NCI-H2107 (cell line): ENCODE measurements around the gene MAPRE3.
"Not testable (repeated sequence)": the region's sequence is repeated elsewhere in the genome, so short reads cannot be mapped to it uniquely, and the experiment has no call there.

Experiments used
- DNase-seq: peaks from one replicate; lab custom pipeline; 2025; lab: John Stamatoyannopoulos, UW

Gene MAPRE3

DNA sequence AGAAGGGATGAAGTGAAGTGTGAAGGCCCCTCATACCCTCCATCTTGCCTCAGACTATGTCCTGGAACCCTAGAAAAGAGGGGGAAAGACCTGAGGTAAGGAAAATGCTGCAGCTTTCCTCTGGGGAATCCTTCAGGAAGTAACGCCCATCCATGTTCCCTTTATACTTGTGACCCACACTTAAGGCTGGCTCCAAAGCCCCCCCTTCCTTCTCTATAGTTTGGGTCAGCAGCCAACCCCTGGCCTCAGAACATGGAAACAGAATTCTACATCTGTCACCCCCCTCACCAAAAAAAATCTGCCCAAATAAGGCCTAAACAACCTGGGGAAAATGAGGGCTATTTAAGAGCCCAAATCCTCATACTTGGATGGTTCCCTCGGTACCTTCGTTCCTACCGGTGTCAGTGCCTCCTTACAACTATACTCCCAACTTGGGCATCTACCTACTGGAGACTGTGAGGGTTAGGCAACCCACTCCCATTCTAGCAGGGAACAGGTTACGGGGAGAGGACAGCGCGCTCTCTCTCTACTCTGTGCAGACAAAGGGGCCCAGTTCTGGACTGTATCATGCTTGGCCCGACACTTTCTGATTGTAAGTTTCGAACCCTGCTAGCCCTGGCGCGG lies 100.3 kb downstream of the MAPRE3 start:
- DNase-seq = no peak

DNA sequence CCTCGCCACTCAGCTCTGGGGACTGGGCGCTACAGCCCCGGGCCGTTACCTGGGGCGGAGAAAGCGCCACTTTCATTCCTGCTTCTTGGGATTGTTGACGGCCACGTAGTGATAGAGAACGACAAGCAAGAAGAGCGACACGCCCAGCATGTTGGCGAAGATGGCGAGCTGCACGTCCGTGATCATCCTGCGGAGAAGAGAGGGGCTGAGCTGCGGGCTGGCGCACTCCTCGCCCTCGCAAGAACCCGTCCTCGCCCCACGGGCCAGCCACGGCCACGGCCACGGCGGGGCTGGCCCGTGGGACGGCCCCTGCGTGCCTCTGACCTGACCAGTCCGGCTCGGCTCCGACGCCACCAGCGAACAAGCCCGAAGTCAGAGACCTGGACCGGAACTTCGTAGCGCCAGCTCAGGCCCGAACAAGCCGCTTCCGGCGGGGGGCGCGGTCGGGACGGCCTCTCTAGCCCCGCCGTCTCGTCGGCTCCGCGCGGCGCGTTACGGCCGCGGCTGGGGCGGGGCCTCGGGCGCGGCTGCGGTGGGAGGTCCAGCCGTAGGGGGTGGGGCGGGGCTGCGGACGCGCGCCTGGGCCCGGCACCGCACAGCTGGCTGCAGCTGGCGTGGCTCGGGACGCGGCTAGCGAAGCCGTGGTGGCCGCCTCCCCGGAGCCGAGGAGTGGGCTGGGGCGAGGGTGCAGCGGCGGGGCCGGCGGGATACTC lies 101.0 kb downstream of the MAPRE3 start, which contains the start of gene OST4:
Gene OST4, minus strand, starts transcription at position 378 of the 713 bp plus-strand sequence.
- DNase-seq = peak; percentile 65

DNA sequence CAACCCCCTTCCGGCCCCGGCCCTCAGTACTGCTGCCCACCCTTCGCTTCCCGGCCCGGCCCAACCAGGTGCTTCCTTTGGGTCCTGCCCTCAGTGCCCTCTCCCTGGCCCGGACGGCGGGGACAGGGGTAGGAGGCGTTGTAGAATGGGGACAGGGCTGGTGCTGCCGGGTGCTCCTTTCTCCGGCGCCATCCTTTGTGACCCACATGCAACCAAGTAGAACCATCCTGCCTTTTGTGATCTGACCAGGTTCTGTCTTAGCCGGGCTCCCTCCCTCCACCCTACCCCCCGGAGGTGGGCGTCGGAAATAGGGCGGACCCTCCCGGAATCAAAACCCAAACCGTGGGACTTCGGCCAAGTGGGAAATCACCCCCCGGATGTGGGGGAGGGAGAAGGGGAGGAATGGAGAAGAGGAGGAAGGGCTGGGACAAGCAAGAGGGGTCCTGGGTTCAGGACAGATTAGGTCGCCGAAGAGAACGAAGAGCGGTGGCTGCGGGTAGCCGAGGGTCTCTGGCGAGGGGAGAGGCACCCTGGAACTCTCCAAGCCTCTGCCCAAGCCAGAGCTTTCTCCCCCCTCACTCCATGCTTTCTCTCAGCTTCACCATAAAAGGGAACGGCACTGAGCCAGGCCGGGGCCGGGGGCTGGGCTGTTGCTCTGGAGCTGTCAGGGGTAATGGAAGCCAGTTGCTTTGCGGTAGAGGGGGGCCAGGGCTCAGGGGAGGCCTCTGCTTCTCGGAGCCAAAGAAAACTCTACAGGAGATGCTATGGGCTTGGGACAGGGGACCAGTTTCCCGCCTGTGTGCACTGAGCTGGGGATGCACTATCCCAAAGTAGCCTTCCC lies 101.8 kb downstream of the MAPRE3 start:
- DNase-seq = no peak

DNA sequence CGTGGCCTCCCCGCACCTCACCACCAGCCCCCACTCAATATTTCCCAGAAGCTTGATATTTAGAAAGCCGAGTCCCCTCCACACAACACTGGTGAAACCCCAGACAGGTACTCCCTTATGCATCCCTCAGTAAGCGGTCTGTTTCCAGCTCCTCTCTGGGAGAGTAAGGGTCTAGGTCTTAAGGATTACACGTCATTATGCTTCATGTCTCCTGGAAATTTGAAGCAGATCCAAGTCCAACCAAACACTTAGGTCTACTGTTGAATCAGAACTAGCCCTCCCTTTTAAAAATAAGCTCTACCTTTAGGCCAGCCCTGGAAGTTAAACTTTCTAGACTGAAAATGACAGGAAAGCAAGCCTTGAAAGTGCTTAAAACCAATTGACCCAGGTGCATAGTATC lies 102.5 kb downstream of the MAPRE3 start:
- no peak for DNase-seq

DNA sequence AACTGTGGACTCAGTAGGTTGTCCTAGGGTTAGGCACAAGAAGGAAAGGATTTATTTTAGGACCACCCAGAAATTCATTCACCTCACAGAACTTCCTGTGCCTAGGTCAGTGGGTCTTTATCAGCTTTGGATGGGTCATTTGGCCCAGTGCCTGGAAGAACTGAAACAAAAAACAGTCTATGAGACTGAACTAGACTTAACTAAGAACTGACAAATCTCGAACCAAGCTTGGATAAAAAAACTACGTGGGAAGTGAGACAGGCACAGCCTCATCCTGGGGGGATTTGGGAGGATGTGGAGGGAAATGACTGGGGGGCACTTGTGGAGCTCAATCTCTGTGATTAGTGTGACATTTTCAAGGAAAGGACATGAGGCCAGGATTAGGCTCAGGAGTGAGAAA lies 103.3 kb downstream of the MAPRE3 start:
- DNase-seq = no peak

DNA sequence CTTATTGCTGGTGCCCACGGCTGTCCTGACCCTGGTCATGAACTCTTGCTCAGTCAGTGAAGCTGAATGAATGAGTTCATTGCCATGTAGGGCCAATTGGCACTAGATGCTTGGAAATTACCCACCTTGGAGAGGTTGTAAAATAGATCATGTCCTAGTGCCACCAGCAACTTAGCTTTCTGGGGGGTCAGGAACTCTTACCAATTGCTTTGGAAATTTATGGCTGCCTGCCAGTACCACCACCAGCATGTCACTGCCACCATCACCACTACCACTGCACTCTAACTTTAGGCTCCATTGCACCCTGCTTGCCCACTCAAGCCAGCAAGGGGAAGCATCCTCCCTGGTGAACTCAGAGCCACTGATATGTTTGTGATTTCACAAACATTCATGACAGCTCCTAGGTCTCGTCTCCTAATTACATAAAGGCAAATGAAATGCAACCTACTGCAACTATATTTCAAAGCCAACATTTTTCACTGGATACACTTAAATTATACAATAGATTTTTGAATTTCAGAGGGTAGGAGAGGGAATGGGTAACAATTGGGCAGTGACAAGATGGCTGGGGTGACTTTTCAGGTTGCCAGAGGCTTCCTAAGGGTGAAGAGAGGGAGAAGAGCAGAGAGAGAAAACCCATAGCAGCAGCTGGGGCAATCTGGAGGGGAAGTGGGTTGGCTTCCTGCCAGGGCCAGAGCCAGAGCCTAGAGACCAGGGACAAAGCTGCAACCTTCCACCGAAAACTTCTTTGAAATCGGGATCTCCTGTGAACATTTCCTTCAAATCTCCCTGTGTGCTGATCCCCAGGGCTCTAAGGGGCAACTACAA lies 104.5 kb downstream of the MAPRE3 start:
- DNase-seq = no peak

DNA sequence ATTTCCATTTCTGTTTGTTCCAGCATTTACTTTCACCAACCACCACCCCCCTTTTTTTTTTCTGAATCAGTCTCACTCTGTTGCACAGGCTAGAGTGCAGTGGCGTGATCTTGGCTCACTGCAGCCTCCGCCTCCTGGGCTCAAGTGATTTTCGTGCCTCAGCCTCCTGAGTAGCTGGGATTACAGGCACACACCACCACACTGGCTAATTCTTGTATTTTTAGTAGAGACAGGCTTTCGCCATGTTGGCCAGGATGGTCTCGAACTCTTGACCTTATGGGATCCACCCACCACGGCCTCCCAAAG lies 105.1 kb downstream of the MAPRE3 start:
- not testable (repeated sequence) for DNase-seq

DNA sequence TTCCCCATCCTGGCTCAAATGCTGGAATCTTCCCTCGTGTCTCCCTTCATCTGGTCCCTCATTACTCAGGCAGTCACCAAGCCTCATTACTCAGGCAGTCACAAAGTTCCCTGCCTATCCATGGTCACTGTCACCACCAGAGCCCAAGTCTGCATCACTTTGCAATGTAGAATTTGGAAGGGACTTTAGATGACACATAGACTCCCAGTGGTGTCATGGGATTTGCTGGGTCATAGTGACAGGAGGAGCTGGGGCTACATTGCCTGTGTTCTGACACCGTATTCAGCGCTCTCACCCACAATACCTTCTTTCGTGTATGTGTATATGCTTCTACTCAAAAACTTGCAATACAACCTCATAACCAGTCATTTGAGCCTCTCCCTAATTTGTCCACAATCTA lies 105.9 kb downstream of the MAPRE3 start:
- no peak for DNase-seq
